CD4-positive, alpha-beta T cell treated with Interleukin-15 for 4 hours (primary cell): ENCODE measurements around the gene B3GAT2.

Experiments
- DNase-seq: peaks from one replicate; pipeline ENCODE4 v3.0.0-alpha.2; 2020; ENCODE audit warnings: low spot score

The B3GAT2 gene

GRCh38 chr6:70894001-70894400 lies 62.9 kb downstream of the B3GAT2 start:
- DNase-seq = no peak

- DNase-seq = no peak
Observed at GRCh38 chr6:70889270-70889669, 67.6 kb downstream of the B3GAT2 start.

DNA sequence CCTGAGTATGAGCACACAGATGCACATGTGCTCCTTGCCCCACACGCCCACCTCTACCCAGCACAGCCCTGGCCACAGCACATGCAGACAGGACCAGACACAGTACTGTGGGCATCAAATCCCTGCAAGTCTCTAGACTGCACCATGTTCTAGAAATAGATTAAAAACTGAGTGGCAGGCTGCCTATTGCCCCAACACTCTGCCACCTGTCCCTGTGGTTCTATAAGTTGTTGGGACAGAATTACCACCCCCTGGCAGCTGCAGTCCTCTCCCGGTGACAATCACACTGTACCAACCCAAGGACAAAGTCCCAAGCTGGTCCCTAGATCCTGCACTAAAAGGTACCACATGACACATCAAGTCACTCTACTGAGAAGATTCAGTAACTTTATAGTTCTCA lies 70.2 kb downstream of the B3GAT2 start:
- DNase-seq = no peak

DNA sequence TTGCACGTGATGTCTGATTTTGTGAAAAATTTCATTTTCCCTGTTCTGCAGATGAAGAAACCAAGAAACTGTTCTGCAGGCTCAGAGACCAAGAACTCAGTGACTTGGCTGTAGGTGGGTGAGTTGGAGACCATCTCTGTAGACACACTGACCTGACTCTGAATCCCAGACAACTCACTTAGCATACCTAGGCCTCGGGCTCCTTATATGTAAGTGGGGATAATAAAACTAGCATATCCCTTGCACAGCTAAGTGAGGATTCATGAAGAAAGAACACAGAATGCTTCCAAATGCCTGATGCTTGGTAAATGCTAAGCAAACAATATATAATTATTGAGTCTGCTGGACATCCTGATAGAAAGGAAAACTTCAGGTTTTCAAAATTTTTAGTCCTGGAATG lies 70.8 kb downstream of the B3GAT2 start:
- DNase-seq = no peak

DNA sequence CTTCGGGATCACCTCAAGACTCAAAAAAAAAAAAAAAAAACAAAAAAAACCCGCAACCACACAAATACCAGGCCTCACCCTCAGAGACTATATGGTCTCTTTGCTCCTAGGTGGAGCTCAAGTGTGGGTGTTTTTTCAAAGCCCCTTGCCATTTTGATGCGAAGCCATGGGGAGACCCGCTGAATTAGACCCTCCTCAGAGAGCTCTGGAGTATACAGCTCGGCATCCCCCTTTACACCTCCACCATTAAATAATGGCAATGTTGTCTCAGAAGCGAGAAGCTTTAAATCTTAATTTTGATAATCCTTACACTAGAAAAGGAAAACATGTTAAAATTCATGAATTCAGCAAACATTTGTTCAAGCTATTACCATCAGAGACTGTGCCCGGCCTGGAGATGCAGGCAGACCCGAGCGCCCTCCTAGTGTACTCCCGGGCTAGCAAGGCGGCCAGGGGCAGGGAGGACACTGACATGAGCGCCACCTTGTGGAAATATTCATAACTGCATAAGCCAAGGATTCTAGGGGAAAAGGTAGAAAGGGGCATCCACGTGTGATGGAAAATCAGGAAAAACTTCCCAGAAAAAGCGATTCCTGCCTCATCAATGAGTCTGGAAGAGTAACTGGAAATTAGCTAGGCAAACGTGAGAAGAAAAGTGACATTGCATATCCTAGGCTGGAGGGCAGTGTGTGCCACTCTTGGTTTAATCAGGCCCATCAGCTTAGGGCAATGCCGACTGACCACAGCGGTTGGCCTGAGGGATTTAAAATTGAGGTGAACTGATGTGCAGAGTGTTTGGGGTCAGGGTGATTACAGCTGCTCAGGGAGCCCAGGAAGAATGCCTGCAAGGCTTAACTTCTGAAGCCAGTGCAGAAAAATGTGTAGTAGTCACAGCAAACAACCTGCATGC lies 72.5 kb downstream of the B3GAT2 start:
- DNase-seq = peak; percentile 65

GRCh38 chr6:70879496-70879895 lies 77.4 kb downstream of the B3GAT2 start:
- no peak for DNase-seq

- no peak for DNase-seq
Observed at GRCh38 chr6:70874181-70874913, 82.5 kb downstream of the B3GAT2 start.

DNA sequence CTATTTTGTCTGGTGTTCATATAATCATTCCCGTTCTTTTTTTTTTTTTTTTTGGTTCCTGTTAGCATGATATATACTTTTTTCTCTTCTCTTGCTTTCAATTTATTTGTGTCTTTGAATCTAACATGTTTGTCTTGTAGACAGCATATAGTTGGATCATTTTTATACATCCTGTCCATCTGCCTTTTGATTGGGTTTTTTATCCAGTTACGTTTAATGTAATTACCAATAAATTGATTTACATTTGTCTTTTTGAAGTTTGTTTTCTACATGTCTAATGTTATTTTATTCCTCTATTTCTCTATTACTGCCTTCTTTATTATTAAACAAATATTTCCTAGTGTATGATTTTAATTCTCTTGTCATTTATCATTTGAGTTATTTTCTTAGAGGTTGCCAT lies 84.4 kb downstream of the B3GAT2 start:
- no peak for DNase-seq

GRCh38 chr6:70864401-70864800 lies 92.5 kb downstream of the B3GAT2 start:
- DNase-seq = no peak

DNA sequence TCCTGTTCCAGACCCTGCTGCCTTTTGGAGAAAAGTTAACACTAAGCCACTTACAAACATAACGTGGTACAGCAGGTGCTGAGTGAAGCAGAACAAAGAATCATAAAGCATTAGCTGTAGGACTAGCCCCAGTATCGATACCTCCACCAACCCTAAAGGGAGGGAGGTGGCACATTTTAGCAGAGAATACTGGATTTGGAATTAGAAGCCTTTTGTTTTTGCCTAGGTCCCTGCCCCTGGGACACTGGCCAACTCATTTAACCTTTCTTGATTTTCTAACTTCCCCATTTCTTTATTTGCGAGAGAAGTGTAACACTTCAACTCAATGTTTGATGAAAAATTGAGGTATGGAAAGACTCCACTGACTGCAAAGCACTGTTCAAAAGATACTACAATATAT lies 93.5 kb downstream of the B3GAT2 start:
- DNase-seq = no peak

DNA sequence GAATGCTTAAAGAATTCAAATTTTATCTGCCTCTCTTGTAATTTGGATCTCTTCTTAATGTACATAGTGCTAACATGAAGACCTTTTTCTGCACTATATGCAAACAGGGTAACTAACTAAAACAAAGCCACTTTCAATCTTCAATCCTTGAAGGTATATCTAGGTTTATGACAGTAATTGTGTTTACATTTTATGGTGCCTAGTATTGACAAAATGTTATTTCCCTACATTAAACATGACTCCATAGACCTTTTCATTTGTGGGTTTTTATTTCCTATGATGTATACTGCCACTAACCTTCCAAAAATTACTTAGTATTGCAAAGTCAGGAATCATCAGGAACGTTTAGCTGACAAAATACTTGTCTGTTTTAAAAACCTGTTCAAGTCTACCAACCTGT lies 95.9 kb downstream of the B3GAT2 start:
- DNase-seq = no peak

DNA sequence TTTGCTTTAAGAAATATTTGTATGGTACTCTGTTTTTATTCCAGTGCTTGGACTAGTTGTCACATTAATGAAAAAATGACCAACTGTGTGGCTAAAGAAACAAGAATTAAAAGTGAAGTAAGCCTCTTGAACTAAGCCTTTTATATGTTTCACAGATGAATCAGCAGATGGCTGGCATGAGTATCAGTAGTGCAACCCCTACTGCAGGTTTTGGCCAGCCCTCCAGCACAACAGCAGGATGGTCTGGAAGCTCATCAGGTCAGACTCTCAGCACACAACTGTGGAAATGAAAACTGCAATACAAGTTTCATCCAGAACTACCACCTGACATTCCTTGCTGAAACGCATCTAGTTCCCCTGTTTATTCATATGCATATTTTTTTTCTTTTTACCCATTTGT lies 96.8 kb downstream of the B3GAT2 start:
- no peak for DNase-seq

- no peak for DNase-seq
Observed at GRCh38 chr6:70857387-70858077, 99.3 kb downstream of the B3GAT2 start.

DNA sequence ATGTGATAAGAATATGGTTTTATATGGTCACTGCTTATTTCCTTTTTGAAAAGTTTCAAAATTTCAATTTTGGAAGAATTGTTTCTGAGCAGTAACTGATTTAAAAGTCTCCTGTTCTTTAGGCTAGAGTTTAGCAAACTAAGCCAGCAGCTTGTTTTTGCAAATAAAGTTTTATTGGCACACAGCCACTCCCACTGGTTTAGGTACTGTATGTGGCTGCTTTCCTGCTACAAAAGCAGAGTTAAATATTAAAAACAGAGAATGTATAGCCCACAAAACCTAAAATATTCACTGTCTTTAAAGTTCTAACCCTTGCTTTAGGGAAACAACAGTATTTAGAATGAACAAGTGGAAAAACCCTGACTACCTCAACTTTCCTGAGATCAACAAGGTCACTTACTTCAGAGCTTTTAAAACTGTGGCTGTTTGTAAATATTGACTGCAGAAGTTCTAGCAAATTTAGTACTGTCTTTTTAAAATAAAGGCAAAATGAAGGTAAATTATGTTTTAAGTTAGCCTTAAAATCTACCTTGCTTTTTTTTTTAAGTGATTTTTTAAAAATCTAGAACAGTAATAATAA lies 104.1 kb downstream of the B3GAT2 start:
- DNase-seq = no peak

DNA sequence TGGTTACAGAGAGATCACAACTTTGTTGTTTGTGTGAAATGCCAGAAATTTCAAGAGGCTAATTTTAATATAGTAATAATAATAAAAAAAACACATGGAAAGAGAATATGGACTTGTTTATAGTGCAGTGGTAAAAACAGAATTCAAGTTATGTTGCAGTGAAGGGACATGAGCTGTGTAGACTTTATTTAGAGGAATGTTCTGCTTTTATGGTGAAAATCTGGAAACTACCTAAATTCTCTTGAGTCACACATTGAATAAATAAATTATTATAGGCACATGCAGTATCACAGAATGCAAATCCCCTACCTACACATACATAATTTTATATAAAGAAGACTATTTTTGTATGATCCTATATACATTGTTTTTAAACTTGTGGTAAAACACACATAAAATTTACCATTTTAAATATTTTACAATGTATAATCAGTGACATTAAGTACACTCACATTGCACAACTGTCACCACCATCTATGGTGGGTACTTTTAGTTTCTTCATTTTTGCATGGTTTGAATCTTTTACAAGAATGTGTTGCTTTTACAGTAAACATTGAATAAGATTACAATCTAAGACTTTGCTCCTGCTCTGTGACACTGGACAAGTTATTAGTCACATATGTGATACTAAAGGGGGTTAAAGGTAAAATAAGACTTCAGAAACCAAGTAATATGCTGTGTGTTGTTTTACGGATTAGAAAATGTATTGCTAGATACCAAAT lies 107.4 kb downstream of the B3GAT2 start:
- no peak for DNase-seq

DNA sequence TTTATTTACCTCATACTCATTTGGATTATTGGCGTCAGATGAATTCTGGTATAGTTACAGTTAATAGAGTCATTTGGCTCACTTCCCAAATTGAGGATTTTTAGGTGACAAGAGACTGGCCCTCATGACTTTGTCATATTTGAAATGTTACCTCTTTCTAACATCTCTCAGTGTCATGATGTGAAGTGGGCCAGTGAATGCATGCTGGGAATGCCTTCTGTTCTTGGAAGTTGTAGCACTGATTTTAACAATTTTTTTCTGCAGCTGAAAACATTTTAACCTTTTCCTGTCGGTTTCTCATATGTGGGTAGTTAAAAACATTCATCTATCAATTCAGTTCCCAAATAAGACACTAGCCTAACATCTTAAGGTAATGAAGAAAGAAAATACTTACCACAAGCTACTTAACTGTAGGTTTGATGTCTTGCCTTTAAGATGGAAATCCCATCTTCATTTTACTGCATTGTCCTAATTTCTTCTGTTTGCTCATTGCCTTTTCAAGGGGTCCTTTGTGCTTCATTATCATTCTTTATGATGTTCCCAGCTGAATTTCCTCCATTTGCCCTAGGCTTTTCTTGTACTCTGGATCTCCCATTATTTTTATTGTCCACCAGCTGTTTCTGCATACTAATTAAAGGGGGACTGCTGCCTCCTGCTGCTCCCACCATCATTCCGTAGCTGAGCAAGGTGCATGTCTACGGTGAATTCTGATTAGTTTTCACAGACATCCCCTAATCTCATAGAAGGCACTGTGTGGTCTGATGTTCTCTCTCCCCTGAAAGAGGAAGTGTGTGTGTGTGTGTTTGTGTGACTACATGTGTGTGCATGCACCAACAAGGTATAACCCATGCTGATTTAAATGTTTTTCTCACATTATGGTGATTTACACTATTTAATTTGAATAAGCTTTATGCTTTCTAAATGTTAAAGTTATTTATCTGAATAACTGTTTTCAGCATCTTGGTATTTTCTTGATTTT lies 109.5 kb downstream of the B3GAT2 start:
- no peak for DNase-seq

DNA sequence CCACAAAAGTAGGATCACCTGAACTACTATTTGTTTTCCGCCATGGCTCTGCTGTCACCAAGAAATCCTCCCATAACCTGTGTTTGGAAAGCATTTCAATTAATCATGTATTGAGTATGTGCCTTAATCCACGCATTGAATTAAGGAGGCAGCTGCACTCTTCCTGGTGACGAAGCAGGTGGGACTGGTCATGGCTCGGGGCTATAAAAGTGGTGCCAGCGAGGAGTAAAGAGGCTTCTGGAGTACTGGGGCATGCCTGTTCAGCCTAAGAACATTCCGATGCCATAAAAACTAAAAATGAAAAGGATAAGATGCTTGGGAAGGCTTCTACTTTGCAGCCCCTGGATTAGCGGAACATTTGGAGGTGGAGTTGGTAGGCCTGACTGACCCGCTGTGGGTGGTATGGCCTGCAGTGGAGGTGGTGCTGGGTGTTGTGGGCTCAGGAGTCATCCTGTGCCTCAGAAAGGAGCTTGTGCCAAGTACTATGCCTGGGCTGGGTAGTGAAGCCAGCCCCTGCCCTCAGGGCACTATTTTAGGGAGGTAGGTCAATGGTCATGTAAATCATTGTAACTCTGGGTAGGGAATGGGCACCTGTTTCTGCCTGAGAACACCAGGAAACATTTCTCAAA lies 110.5 kb downstream of the B3GAT2 start:
- DNase-seq = no peak

DNA sequence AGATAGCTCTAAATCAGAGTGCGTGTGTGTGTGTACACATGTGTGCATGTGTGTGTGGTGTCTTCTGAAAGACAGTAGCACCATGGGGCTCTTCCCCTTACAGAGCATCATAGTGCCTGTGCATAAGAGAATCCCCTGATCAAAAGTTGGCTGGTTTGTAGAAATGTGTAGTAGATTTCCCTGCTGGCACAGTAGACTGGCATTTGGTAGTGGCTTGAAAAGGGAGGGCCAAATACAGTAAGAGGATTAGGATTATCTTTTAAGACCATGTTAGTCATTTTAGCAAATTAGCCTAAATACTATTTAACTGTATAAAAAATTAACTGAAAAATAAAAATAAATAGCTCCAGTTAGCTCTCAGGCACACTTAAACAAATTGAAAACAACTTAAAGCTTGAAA lies 112.6 kb downstream of the B3GAT2 start:
- no peak for DNase-seq

DNA sequence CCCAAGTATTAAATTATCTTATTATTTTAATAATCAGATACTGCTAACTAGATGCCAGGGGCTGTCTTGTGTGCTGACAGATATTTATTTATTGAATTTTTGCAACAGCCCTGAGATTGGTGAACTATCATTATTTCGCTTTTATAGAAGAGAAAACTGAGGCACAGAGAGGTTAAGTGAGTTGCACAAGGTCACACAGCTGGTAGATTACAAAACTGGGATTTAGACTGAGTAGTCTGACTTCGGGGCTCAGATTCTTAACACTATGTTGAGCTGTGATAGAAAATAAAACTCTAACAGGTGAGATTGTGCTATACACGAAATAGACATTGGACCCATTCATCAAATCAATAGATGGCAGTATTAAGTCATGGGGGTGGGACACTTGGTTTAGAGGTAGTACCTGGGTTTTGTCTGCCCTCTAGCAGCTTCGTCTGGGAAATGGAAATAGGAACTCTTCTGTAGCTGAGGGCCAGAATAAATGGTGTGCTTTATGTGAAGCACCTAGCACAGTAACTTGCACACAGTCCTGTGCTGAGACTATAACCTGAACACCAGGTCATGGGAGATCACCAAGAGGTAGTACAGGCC lies 113.4 kb downstream of the B3GAT2 start:
- no peak for DNase-seq

DNA sequence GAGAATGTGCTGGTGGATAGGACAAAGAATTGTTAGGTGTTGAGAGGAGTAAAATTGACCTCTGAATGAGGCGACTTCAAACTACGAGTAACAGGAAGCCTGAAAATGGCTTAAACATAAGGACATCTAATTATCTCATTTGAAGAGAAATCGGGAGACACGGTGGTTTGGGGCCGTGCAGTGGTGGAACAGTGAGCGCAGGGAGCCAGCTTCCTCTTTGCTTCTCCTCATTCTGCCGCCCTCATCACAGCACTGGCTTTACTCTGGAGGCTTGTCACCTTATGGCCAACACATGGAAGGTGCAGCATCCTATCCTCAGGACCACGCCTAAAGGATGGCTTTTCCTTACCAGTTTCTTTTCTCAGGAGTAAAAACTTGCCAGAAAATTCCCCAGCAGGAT lies 114.3 kb downstream of the B3GAT2 start:
- DNase-seq = no peak
